Neural crest cell (in vitro differentiated cells): ENCODE data around the gene SLC7A1. TPM values are rescaled to one million over a fixed set of nuclear protein-coding genes. Genes with fewer than 3 reads are reported as not detected.
A peak's percentile ranks its signal among the peaks of the same experiment; 100 is the strongest.

ENCODE experiments used
- DNase-seq: peaks from one replicate; pipeline ENCODE4 v3.0.0; 2021; ENCODE audit warnings: low read depth, mixed read lengths, low spot score
- H3K27ac Mint-ChIP-seq: one replicate; pipeline ENCODE4 v1.8.0; 2021; ENCODE audit warnings: mild to moderate bottlenecking, mixed read lengths; ENCODE audit not compliant: unreplicated experiment
- H3K27me3 Mint-ChIP-seq: 2 replicates; pipeline ENCODE4 v1.8.0; 2021; ENCODE audit warnings: low read depth, mild to moderate bottlenecking, mixed read lengths
- H3K36me3 Mint-ChIP-seq: 2 replicates; pipeline ENCODE4 v1.8.0; 2021; ENCODE audit warnings: low read depth, mild to moderate bottlenecking, mixed read lengths
- H3K4me1 Mint-ChIP-seq: 2 replicates; pipeline ENCODE4 v1.8.0; 2021; ENCODE audit warnings: mixed read lengths
- H3K4me3 Mint-ChIP-seq: one replicate; pipeline ENCODE4 v1.8.0; 2021; ENCODE audit warnings: mild to moderate bottlenecking, mixed read lengths
- H3K9me3 Mint-ChIP-seq: 2 replicates; pipeline ENCODE4 v1.8.0; 2021; ENCODE audit warnings: mixed read lengths
- CTCF ChIP-seq: fragments of 200-600 bp; sonication (generic); conservative IDR thresholded peaks from 2 replicates; pipeline ENCODE4 v1.5.0; 2021; ENCODE audit warnings: antibody characterized with exemption, mild to moderate bottlenecking
- total RNA-seq: library from RNA; stranded (reverse); gene quantifications from 2 replicates; pipeline ENCODE4 v1.2.1, GENCODE V29; 2021

Gene SLC7A1
- total RNA-seq, 1 donor from 2014 or later, result 69.7 TPM

GRCh38 chr13:29510651-29511084, 84.8 kb downstream of the SLC7A1 start:
- no peaks in the 10 kb centered on the region for H3K4me1 Mint-ChIP-seq
- H3K9me3 Mint-ChIP-seq, result no peaks in the 10 kb centered on the region
- H3K4me3 Mint-ChIP-seq, result no peak overlapping the region
- H3K27me3 Mint-ChIP-seq, result no peaks in the 10 kb centered on the region
- no peak for DNase-seq
- H3K36me3 Mint-ChIP-seq, result peaks cover 3% of the 10 kb centered on the region
- H3K27ac Mint-ChIP-seq, result no peak overlapping the region
- TF ChIP-seq CTCF, result no peak

GRCh38 chr13:29509999-29510589, 85.4 kb downstream of the SLC7A1 start:
- no peaks in the 10 kb centered on the region for H3K27me3 Mint-ChIP-seq
- peaks cover 3% of the 10 kb centered on the region for H3K36me3 Mint-ChIP-seq
- no peak overlapping the region for H3K27ac Mint-ChIP-seq
- H3K4me1 Mint-ChIP-seq, result no peaks in the 10 kb centered on the region
- no peaks in the 10 kb centered on the region for H3K9me3 Mint-ChIP-seq
- DNase-seq, result no peak
- no peak for TF ChIP-seq CTCF
- H3K4me3 Mint-ChIP-seq, result no peak overlapping the region

- no peak for DNase-seq
- peaks cover 3% of the 10 kb centered on the region for H3K36me3 Mint-ChIP-seq
- H3K27me3 Mint-ChIP-seq, result no peaks in the 10 kb centered on the region
- TF ChIP-seq CTCF, result no peak
- H3K4me1 Mint-ChIP-seq, result peaks cover 2% of the 10 kb centered on the region
- H3K27ac Mint-ChIP-seq, result peak overlapping the region; percentile 39
- H3K9me3 Mint-ChIP-seq, result no peaks in the 10 kb centered on the region
- H3K4me3 Mint-ChIP-seq, result no peak overlapping the region
Measured at GRCh38 chr13:29508876-29509252, 86.6 kb downstream of the SLC7A1 start.

GRCh38 chr13:29508130-29508875, 87.2 kb downstream of the SLC7A1 start:
- H3K9me3 Mint-ChIP-seq, result no peaks in the 10 kb centered on the region
- peak; percentile 99 for TF ChIP-seq CTCF
- peaks cover 8% of the 10 kb centered on the region for H3K4me1 Mint-ChIP-seq
- H3K27me3 Mint-ChIP-seq, result peaks cover 3% of the 10 kb centered on the region
- peak; percentile 91 for DNase-seq
- no peak overlapping the region for H3K4me3 Mint-ChIP-seq
- H3K36me3 Mint-ChIP-seq, result peaks cover under 1% of the 10 kb centered on the region
- no peak overlapping the region for H3K27ac Mint-ChIP-seq

- H3K27me3 Mint-ChIP-seq, result peaks cover 6% of the 10 kb centered on the region
- no peak for TF ChIP-seq CTCF
- no peaks in the 10 kb centered on the region for H3K9me3 Mint-ChIP-seq
- peaks cover 15% of the 10 kb centered on the region for H3K4me1 Mint-ChIP-seq
- H3K27ac Mint-ChIP-seq, result no peak overlapping the region
- no peak overlapping the region for H3K4me3 Mint-ChIP-seq
- DNase-seq, result no peak
- no peaks in the 10 kb centered on the region for H3K36me3 Mint-ChIP-seq
Measured at GRCh38 chr13:29507356-29507755, 88.1 kb downstream of the SLC7A1 start.
